NCI-H82 (cell line): Measurements from ENCODE around the gene WNK2.
A peak's percentile ranks its signal among the peaks of the same experiment; 100 is the strongest.
"Not testable (repeated sequence)": the region's sequence is repeated elsewhere in the genome, so short reads cannot be mapped to it uniquely, and the experiment has no call there.

ENCODE experiments used
- DNase-seq: peaks from one replicate; lab custom pipeline; 2025; lab: John Stamatoyannopoulos, UW

The WNK2 gene

DNA sequence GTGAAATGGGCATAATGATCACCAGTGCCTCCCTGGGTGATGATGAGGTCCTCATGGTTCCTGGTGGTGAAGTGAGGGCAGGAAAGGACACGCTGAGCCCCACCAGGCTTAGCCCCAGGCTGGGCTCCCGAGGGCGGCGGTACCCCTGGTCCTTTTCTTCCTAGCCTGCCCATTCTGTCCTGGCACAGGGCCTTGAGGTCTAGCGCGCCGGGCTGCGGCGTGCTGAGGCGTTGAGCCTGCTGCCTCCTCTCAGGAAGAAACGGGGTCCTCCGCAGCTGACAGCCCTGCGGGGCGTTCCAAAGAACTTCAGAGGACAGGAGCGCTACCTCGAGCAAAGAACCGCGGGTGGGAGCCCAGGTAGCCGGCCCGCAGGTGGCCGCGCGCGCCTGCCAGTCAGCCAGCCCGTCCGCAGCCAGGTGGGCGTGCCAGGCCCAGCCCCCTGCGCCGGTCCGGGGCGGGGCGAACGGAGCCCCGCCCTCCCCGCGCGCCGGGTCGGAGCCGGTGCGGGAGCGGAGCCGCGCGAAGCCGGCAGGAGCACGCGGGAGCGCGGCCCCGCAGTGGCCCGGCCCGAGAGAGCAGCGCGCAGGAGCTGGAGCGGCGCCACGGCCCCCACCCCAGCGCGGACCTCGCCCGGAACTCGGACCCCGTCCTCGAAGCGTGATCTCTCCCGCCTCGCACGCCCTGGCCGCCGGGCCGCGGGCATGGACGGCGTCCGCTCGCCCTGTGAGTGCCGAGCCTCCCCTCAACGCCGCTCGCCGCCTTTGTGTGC, at the start of gene WNK2:
Gene WNK2, plus strand, starts transcription at position 477 of the 769 bp plus-strand sequence. CDS start 791 bp downstream, outside the sequence.
- DNase-seq = peak; percentile 60

DNA sequence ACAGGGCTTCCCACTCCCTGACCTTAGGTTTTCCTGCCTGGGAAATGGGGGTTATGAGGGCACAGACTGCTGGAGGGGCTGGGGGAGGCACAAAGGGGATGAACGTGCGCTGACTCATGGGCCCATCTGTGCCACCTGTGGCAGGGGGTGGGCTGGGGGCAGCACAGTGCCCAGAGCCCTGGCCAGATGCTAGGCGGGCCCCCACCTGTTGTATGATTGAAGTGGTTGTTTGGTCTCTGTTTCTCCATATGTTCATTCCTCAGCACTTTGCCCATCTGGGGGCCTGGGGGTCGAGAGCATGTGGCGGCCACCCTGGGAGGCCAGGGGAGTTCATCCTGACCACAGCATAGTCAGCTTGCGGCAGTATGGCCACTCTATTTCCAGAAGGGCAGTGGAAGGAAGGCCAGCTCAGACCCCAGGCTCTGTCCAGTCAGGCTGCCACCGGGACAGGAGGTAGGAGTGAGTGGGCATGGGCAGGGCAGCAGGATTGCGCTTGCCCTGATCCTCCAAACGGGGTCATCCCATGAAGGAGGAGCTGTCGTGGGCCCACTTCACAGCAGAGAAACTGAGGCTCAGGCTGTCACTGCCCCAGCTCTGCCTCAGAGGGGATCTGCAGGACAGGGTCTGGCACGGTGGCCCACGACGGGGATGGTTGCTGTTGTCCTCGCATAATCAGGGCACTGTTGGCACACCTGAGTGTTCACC, 49.0 kb upstream of the WNK2 start:
- peak; percentile 55 for DNase-seq

DNA sequence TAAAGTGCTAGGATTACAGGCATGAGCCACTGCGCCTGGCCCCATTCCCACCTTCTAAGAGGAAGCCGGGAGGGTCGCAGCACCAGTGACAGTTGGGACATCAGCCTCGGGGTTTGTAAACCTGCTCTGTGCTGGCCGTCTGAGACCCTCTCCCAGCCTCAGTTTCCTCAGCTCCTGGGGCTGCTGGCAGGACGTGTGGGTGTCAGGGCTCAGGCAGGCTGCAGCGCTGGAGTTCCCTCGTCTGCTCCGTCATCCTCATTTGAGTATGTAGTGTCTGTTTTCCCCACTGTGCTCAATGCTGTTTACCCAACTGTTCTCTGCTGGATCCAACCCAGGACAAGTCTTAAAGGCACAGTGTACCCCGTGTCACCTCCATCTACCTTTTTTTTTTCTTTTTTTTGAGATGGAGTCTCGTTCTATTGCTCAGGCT, 47.9 kb upstream of the WNK2 start:
- no peak for DNase-seq

DNA sequence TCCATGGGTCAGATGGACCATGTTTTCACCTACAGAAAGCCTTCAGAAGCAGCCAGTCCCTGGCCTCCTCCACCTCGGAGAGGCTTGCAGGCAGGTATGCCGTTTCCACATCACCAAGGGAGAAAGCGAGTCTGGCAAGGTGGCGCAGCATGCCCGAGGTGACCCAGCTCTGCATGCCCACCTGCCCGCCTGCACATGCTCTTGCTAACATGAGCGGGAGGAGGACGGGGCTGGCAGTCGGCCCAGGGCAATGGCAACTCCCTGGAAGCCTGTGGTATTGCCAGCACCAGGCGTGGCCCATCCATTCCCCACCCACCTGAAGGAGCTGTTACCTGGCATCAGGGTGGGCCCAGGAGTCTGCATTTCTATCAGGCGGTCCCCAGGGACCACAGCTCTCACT, 46.6 kb upstream of the WNK2 start:
- no peak for DNase-seq

DNA sequence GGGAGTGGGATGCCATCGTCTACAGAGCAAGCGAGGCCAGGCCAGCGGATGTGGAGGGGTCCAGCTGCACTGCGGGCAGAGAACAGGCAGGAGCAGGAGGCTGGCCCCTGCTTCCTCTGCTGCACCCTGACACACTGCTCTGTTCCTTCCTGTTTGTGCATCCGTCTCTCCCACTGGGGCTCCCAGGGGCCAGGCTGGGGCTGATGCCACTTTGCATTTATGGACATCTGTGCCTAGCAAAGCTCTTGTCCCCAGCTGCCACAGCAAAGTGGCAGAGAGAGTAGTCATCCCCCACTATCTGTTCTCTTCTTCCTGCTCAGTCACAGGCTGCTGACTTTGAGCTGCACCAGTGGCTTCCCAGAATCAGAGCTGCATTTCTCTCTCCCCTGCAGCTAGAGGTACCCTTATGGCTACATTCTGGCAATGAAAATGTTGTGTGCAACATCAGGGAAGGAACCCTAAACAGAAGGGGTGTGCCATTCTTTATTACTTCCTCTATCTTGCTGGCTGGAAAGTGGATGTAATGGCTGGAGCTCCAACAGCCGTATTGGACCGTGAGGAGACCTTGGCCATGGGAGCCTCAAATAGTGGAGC, 45.7 kb upstream of the WNK2 start:
- no peak for DNase-seq

DNA sequence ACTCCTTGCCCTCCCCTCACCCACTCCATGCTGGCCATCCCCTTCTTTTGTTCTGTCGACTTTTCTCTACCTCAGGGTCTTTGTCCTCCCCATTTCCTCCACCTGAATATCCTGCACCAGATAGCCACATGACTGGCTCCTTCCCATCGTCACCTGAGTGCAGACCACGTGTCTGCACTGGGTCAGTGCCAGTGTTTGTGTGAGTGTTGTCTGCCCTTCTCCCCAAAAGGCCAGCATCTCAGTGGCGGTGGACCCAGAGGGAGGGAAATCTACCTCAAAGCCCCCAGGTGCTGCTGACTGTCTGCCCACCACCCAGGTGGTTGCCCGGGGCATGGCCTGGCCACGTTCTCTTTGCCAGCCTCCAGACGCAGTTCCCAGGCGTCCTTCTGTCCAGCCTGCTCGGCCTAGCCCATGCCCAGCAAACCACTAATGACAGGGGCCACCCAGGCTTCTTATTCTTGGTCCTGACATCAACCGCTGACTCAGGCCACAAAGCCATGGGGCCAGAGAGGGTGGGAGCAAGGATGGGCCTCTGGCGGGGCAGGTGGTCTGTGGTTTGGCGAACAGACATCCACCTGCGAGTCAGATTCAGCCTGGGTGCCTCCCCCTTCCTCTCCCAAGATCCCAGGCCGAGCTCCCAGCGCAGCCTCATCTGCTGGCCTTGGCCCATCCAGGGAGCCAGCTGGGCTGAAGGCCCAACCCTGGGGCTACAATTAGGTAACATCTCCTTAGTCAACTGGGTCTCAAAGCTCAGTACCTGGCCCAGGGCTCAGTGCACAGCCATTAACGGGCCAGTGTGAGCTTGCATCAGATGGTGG, 44.4 kb upstream of the WNK2 start:
- no peak for DNase-seq

DNA sequence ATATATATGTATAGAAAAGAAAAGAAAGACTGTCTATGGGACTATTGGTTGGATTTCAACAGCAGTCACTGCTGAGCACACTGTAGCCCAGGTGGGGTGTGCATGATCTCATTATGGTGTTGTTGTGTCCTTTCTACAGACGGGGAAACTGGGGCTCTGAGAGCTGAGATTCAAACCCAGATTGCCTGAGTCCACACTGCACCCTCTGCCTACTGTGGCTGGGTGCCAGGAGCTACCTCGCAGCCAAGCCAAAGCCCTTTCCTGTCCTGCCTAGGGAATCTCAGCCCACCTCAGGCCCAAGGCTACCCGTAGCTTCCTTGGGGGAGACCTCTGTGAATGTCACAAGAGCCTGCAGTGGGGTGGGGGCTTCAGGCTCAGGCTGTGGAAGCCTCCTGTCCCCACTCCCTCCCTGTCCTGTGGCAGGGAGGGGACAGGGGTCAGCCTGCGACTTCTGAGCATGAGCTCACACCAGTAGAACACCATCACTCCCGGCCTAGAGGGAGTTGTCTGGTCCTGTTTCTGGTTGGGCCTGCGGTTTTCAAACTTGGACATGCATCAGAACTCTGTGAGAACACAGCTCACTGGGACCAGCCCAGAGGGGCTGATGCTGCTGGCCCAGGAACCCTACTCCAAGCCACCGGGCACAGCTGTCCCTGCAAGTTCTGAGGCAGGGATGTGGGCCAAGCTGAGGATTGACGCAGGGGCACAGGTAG, 42.0 kb upstream of the WNK2 start:
- no peak for DNase-seq

DNA sequence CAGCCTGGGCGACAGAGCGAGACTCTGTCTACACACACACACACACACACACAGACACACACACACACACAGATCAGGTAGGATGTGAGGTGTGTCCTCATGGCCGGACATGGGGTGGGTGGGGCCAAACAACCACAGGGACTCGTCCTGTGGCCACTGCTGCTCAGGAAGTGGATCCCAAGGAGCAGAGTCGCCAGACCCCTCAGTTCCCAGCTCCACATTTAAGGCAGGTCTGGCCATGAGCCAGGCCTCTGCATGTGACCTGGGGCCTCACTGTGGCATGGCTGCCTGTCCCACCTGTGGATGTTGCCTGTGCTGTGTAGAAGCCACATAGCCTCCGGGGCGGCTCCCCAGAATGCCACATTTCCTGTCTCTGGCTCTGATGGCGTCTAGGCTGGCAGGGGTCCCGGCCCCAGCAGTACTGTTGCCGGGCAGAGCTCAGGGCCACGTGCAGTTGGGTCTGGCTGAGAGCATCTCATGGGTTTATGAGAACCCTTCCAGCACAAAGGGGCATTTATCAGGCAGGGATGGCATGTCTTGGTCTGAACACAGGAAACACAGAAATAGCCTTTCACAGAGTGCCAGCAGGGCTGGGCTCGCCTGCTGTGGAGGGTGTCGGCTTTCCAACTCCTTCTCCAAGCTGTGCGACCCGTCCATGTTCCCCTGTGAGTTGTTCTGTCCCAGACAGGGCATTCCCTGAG, 40.0 kb upstream of the WNK2 start:
- no peak for DNase-seq

DNA sequence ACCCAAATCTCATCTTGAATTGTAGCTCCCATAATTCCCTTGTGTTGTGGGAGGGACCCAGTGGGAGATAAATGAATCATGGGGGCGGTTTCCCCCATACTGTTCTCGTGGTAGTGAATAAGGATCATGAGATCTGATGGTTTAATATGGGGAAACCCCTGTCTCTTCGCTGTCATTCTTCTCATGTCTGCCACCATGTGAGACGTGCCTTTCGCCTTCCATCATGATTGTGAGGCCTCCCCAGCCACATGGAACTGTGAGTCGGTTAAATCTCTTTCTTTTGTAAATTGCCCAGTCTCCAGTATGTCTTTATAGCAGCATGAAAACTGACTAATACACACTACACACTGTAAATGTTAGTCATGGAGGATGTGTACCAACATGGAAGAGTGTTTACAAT, 37.2 kb upstream of the WNK2 start:
- not testable (repeated sequence) for DNase-seq

DNA sequence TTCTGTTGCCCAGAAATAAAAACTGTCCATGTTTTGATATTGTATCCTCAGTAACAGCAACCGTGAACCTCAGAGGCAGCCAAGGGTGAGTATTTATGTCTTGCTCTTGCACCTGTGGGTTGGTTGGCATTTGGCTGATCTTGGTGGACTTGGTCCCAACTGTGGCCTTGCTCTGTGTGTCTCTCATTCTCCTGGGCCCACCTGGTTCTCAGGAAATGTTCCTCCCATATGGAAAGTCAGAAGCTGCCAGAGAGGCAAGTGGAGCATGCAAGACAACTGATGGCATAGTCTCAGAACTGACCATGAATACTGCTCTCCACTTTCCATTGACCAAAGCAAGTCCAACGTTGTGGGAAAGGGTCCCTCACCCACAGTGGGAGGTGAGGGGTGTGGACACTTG, 36.3 kb upstream of the WNK2 start:
- no peak for DNase-seq

DNA sequence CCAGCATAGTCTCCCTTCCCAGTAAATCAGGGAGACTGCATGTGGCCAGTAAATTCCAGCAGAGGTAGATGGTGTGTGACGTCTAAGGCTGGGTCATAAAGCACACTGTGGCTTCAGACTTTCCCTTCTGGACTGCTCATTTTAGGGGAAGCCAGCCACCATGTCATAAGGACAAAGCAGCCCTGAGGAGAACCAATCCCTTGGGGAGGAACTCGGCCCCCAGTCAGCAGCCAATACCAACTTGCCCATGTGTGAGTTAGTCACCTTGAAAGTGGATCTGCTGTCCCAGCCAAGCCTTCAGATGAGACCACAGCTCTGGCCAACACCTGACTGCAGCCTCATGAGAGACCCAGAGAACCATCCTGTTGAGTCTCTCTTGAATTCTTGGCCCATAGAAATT, 35.2 kb upstream of the WNK2 start:
- DNase-seq = no peak

DNA sequence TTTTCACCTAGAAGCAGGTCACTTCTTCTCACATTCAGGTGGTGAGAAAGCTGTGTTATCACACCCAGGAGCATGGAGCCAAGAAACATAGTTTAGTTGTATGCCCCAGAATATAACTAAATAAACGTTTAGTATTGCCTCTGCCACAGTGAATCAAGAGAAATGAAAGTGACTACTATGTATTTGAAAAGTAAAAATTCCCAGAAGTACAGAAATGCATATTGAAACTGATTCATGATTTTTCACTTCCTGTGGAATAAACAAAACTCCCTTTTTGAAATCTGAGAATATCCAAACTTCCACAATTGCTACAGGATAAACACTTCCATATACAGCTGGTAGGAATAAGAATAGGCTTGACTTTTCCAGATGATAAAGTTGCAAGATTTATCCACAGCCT, 34.6 kb upstream of the WNK2 start:
- DNase-seq = no peak

DNA sequence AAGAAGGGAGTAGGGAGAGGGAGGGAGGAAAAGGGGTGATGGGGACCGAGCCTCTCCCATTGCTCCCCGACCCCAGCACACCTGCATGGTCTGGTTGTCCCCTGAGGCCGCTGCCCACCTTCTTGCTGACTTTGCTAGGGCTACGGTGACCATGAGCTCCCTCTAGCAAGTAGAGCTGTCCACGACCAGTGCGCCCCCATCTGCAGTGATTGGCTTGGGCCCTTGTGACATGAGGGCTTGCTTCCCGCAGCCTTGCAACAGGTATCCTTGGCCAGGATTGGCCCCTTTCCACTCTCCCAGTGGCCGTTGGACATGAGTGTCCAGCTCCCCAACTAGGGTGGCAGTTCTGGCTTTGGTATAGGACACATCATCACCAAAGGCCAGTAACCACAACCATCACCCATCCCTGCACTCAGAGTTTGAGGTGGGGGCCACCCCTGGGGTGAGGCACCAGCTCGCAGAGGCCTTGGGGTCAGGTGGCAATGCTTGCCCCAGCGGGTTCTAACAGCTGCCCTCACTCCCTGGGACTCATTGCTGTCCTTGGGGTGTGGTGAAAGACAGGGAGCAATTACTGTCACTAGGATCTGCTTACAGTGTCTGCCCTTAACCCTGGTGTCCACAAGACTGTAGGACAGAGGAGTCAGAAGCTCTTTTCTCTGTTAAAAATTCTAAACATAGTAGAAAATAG, 32.7 kb upstream of the WNK2 start:
- DNase-seq = no peak

DNA sequence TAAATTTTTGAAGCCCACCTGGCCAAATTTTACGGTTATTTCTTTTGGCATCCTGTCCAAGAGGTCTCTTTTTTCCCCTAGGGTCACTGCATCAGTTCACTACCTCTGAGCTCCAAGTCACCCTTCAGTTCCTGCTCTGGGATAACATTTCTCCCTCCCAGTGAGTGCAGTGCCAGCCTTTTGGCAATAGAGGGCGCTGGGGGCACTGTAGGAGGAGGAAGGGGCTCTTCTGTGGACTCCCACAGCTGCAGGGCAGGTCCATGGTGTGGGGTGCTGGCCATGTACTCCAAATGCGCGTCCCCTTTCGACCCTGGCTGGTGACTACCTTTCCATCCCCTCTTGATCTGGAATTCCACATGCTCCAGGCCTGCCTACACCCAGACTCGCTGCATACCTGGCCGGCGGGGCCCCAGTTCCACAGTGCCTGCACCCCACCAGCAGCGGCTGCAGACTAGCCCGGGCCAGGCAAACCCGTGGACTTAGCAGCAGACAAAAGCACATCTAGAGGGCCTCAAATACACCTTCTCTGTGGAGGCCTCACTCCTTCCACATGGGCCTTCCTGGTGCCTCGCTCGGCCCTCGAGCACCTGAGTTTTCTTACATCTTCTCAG, 29.5 kb upstream of the WNK2 start:
- peak; percentile 74 for DNase-seq

DNA sequence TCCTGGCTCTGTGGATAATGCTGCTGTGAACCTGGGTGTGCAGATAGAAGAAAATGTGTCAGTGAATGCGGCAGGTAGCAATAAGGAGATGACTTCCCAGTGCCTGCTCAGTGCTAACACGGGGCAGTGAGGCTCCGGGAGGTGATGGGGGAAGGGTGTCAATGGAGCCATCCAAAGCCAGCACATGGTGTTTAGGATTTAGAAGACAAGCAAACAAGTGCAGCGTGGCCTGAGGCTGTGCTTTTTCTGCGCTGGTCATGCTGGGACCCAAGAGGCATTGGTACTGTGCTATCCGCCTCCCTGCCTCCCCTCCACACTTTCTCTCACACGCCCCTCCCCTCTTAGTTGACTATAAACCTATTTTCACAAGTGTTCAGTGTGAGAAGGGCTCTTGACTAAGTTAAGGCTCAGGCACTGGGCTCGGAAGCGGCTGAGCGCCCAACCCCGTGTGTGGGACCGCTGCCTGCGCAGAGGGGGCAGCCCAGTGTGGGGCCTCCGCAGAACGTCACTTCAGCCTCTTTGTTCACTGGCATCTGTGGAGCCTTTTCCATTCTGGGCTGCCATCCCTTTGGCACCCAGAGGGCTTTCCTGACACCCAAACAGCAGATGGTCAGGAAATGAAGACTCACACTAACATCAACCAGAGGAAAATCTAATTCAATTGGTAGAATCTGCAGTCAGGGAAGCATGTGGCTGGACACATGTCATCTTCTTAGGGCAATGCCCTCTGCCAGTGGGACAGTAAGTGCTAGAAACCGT, 28.0 kb upstream of the WNK2 start:
- peak; percentile 51 for DNase-seq

DNA sequence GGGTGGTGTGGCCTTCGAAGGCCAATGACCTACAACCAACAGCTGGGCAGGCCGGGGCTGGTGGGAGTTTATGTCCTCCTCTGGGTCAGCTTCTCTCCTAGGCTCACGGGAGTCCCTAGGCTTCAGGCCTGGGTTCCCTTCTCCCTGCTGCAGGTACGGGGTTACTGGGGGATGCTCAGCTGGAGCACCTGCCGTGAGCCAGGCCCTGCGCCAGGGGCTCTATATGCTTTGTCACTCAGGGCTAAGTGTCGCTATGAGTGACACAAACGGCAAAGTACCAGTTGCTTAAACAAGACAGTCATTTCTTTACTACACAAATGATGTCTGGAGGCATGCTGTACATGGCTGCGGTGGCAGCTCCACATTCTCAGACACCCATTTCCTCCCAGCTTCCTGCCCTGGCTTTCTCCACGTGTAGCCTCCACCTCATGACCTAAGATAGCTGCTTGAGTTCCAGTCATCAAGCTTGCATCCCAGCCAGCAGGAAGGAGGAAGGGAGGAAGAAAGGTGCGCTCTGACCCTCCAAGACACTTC, 27.4 kb upstream of the WNK2 start:
- DNase-seq = no peak

DNA sequence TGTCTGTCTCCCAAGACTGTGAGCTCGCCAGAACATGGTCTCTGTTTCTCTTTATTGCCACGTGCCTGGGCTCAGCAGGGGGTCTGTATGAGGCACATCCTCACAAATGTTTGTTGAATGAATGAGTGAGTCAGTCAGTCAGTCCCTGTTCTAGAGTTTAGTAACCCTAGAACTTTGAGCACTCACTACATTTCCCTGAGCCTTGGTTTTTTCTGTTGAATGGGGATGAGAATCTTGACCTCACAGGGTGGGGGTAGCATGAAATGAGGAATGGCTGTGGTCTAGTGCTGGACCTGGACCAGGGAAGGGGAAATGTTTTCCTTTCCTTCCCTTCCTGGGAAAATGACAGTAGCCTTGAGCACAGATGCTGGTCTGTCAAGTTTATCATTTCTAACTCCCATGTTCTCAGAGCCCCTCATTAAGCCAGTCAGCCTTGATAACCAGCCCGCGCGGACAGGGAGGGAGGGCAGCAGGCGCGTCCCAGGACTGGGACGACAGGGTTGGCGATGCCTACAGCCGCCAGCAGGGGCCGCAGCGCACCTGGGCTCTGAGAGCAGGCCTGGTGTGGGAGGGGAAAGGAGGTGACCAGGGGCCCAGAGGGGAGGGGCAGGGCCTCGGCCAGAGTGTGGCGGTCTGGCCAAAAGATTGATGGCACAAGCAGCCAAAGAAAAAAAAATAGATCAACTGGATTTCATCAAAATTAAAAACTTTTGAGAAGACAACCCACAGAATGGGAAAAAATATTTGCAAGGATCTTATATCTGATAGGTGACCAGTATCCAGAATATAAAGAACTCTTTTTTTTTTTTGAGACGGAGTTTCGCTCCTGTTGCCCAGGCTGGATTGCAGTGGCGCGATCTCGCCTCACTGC, 24.1 kb upstream of the WNK2 start:
- DNase-seq = peak; percentile 86
